Measurements from ENCODE around the gene AATK. TPM values are rescaled to one million over a fixed set of nuclear protein-coding genes. Genes with fewer than 3 reads are reported as not detected.

Gene AATK
- total RNA-seq, 4 donors from 2014 or later, result 23.9 to 190 (median 123) TPM

GRCh38 chr17:81159611-81160265 is 6.3 kb downstream of the AATK start:
- DNase-seq, result no peak
- Histone ChIP-seq H3K27me3 (no peaks in the 10 kb centered on the region), H3K4me1 (peaks cover 0 to 4% (median 0%) of the 10 kb centered on the region in 4 donors), H3K27ac (peak overlapping the region in 2 of 4 donors; percentile 3 to 58), H3K9me3 (no peaks in the 10 kb centered on the region), H3K4me3 (peak overlapping the region; percentile 20 to 46 (median 30)), H3K36me3 (no peaks in the 10 kb centered on the region)
- TF ChIP-seq, protein P1, sequence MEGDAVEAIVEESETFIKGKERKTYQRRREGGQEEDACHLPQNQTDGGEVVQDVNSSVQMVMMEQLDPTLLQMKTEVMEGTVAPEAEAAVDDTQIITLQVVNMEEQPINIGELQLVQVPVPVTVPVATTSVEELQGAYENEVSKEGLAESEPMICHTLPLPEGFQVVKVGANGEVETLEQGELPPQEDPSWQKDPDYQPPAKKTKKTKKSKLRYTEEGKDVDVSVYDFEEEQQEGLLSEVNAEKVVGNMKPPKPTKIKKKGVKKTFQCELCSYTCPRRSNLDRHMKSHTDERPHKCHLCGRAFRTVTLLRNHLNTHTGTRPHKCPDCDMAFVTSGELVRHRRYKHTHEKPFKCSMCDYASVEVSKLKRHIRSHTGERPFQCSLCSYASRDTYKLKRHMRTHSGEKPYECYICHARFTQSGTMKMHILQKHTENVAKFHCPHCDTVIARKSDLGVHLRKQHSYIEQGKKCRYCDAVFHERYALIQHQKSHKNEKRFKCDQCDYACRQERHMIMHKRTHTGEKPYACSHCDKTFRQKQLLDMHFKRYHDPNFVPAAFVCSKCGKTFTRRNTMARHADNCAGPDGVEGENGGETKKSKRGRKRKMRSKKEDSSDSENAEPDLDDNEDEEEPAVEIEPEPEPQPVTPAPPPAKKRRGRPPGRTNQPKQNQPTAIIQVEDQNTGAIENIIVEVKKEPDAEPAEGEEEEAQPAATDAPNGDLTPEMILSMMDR (IDR thresholded peaks at IDR 0.05), result no peak
- TF ChIP-seq POLR2A (IDR thresholded peaks at IDR 0.05), result no peak

- H3K36me3 ChIP-seq, result no peaks in the 10 kb centered on the region
- no peak overlapping the region for H3K4me3 ChIP-seq
- peaks cover 0 to 4% (median 0%) of the 10 kb centered on the region in 4 donors for H3K4me1 ChIP-seq
- TF ChIP-seq, protein P1 (IDR thresholded peaks at IDR 0.05), result no peak
- TF ChIP-seq POLR2A (IDR thresholded peaks at IDR 0.05), result no peak
- DNase-seq, result no peak
- H3K27ac ChIP-seq, result no peak overlapping the region
- H3K27me3 ChIP-seq, result no peaks in the 10 kb centered on the region
- H3K9me3 ChIP-seq, result no peaks in the 10 kb centered on the region
These were observed 7.1 kb downstream of the AATK start for GRCh38 chr17:81158688-81159590.

DNA sequence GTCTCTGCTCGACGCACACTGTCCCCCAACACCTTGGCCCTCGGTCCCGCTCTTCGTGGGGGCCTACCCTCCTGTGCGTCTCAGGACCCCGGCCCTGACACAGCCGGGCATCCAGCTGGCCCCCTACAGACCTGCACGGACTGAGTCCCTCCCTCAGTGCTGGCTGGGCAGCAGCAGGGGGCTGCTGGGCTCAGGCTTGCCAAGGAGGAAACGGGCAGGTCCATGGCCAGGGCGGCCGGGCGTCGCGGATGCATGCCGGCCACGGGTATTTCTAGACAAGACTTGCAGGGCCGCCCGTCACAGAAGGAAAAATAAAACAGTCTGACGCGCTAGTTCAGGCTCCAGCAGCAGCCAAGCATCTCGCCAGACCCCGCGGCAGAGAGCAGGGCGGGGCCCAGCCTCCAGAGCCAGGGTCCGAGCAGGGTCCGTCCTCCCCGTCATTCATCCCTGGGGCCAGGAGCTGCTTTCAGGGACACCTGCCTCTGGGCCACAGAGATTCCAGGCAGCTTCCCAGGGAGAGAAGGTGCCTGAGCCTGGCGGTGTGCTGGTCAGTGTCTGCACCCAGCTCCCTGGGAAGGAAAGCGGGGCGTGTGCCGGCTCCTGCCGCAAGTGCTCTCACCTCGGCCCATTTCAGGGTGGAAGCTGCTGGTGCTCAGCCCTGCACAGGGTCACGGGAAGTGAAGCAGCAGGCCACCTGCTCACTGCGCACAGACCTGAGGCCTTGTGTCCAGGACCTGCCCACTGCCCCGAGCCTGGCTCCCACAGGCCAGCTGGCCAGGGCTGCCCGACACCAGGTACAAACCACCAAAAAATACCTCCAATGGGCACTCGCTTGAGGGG is 8.0 kb downstream of the AATK start:
- Histone ChIP-seq H3K4me3 (no peak overlapping the region), H3K36me3 (no peaks in the 10 kb centered on the region), H3K9me3 (no peaks in the 10 kb centered on the region), H3K27ac (no peak overlapping the region), H3K4me1 (peaks cover 0 to 4% (median 0%) of the 10 kb centered on the region in 4 donors), H3K27me3 (no peaks in the 10 kb centered on the region)
- DNase-seq, result no peak
- TF ChIP-seq, protein P1 (IDR thresholded peaks at IDR 0.05), result no peak
- TF ChIP-seq POLR2A (IDR thresholded peaks at IDR 0.05), result no peak

DNA sequence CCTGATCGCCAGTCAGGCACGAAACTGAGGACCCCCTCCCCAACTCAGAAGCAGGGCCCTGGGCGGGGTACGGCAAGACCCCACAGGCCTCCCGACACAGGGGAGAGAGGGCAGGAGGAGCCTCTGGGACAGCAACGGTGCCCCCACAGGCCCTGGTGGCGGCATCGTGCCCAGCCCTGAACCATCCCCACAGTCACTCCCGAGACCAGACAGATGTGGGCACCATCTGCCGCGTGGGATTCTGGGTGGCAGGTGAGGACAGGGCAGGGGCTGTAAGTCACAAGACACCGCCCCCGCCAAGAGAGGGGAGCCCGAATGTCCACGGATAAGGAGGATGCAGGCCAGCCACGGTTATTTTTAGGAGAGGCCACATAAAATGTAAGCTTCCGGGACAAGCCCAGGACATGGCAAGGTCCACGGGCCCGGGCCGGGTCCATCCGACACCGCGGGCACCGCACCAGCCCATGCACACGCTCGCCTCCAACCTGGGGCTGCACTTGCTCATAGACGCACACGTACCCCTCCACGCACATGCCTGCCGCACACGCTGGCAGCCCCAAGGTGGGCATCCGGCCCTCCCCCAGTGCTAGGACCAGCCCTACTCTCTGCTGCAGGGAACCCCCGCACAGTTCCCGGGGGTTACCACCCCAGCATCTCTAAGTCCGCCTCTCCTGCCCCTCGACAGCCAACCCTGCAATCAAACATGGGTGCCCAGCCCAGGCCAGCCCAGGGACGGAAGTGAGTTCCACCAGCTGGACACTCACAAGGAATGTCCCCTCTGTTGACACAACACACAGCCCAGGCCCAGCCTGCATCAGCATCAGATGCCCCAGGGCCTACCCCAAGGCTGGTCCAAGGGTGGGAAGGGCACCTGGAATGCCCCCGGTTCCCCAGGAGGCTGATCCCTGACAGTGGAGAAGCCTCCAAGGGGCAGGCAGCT is 8.9 kb downstream of the AATK start:
- no peak for TF ChIP-seq POLR2A (IDR thresholded peaks at IDR 0.05)
- TF ChIP-seq, protein P1 (IDR thresholded peaks at IDR 0.05), result no peak
- H3K36me3 ChIP-seq, result no peaks in the 10 kb centered on the region
- no peak overlapping the region for H3K27ac ChIP-seq
- no peaks in the 10 kb centered on the region for H3K9me3 ChIP-seq
- no peak for DNase-seq
- H3K4me1 ChIP-seq, result peaks cover 0 to 4% (median 0%) of the 10 kb centered on the region in 4 donors
- no peak overlapping the region for H3K4me3 ChIP-seq
- H3K27me3 ChIP-seq, result no peaks in the 10 kb centered on the region
